Measurements from ENCODE around the gene KRTAP4-4.

The KRTAP4-4 gene

DNA sequence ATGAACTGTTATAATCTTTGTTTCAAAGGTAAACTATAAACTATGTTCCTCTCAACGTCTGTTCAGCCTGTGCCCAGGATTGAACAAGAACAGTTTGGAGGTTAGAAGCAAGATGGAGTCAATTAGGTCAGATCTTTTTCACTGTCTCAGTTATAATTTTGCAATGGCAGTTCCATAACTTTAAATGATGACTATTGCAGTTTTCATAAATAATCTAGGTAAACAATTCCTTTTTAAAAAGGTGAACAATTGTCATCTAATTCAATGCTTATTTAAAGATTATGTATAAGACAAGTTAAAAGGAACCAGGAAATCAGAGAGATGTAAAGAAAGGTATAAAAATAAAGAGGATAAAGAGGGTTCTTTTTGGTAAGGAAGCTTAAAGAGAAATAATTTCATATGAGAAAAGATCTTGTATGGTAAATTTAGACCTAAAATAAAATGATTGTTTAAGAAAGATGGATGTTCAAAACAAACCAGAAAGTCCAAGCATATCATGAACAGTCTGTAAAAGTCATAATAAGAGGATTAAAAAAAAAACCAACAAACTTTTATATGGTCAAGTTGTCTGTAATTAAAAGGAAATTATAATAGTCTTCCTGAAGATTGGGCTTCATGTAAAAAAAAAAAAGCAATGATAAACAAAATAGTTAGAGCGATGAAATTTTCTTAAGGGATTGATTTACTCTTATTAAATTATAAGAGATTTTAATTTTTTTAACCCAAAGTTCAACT, 49.2 kb downstream of the KRTAP4-4 start:
- DNase-seq (ENCODE audit: low spot score) = no peak
